HG03469 (cell line): Measurements from ENCODE around the gene CDK14.
"Not testable (repeated sequence)": the region's sequence is repeated elsewhere in the genome, so short reads cannot be mapped to it uniquely, and the experiment has no call there.

Experiments used
- ATAC-seq: cut with Tn5 transposase; IDR thresholded peaks from one replicate; pipeline ENCODE4 v1.9.1; 2021; ENCODE audit warnings: mild to moderate bottlenecking, moderate library complexity, moderate number of reproducible peaks; ENCODE audit not compliant: unreplicated experiment

The CDK14 gene

DNA sequence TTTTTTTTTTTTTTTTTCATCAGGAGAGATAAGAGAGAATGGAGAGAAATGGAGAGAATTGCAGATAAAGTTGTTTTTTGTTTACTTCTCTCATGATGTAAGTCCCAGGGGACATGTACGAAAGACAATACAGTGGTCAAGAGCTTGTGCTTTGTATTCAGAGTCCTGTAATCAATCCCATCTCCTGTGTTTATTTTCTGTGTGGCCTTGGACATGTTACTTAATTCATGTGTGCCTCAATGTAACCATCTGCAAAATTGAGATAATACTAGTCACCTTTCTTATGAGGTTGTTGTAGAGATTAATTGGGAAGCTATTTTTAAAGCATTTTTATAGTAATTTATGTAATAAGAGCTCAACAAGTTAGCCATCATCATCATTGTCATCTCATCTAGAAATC is 117.5 kb downstream of the CDK14 start:
- no peak for ATAC-seq

DNA sequence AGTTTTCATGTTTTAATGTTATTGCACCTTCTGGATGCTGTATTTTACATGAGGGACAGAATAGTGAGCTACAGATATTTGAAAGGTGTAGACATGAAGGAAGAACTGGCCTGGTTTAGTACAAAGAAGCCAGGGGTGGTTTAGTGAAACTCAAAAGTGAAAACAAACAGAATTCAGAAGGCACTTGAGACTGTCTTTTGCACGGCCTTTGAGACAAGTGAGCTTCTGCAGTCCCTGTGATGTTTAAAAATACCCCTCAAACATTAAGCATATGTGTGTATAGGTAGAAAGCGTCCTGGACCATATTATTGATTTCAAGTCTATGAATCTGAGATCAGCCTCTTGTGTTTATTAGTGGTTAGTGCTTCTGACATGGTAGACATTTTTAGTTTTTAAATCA is 118.9 kb downstream of the CDK14 start:
- peak; percentile 34 for ATAC-seq

DNA sequence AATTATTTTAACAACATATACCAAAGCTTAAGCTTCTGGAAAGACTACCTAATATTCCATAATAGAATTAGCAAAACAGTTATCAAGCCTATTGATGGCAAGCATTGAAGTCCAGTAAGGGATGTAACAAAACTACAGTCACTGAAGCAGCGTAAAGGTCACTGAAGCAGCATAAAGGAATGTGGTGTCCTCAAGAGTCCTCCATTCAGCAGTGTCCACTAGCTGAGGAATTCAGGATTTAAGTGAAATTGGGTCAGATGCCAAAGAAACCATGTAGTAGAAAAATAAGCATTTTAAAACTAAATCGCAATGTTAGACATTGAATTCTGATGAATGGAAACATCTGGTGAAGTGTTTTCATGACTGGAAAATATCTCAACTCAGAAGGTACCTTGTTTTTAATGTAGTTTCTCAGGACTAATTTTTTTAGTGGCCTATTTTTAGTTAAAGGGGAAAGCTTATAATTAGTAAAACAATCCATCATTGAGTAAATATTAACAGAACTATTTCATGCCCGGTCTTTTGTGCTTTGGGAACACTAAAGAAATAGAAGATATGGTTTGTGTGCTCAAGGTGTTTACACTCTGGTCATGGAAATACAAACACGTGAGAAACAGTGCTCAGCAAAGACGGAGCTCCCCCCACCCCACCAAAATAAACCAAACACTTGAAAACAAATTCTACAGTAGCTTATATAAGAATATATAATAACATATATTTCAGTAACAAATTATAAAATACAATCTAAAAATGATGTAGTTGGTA is 121.4 kb downstream of the CDK14 start:
- ATAC-seq = no peak

DNA sequence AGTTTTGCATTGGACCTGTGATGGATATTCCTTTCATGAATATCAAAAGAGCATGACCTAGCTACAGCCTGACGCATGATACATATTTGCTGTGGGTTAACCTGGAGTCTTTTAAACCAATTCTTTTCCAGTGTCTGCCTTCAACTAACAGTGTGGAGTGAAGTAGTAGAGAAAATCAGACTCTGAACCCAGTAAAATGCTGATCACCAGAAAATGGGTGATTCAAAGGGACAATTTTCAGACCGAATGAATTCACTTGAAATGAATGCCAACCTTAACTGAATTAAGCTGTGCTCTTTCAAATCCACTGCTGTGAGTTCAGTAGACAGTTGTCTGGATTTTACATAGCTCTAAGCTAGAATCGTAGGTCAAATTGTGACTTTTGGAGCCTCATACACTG is 123.0 kb downstream of the CDK14 start:
- ATAC-seq = no peak

DNA sequence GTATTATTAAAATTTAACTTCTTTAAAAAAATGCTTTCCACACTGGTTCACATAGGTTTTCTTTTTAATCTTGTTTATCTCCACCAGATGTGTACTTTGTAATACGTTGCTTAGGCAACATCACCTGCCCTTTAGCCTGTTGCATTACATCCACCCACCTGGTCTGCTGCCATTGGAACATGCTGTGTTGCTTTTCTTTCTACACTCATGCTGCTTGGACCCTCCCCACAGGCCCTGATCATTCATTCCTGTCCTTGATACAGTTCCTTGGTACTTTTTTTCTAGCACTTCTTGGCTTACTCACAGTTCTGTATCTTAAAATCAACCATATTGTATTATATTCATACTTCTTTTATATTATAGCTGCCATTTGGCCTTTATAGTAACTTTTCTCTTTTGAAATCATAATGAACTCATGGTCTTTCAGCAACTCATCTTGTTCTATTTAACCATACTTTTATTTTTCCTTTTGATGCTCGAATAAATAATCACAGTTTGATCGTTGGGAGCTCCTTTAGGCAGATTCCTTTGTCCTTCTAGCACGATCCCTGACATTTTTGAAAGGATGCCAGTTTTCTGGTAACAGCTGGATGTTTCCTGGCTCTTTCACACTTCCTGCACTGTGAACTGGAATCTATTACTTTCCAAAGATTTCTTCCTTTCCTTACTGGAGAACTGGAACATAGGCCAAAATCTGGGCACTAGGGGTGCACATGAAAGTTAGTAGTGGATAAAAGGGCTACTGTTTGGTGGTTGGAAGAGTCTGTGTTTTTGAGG is 125.1 kb downstream of the CDK14 start:
- no peak for ATAC-seq

DNA sequence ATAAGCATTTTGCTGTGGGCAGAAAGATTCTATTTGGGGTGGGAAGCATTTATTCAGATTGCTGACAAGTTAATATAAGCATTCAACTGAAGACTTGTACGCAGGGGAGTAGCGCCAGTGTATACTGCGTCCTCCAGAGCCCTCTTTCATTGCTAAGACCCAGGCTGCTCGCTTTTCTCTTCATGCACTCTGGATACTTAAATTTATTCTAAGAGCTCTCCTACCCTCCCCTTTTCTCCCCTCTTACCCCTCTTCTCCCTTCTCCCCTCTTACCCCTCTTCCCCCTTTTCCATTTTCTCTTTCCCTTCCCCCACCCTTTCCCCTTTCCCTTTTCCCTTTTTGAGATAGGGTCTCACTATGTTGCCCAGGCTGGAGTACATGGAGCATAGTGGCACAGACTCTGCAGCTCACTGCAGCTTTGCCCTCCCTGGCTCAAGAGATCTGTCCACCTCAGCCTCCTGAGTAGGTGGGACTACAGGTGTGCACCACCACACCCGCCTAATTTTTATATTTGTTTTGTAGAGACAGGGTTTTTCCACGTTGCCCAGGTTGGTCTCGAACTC is 125.8 kb downstream of the CDK14 start:
- no peak for ATAC-seq

DNA sequence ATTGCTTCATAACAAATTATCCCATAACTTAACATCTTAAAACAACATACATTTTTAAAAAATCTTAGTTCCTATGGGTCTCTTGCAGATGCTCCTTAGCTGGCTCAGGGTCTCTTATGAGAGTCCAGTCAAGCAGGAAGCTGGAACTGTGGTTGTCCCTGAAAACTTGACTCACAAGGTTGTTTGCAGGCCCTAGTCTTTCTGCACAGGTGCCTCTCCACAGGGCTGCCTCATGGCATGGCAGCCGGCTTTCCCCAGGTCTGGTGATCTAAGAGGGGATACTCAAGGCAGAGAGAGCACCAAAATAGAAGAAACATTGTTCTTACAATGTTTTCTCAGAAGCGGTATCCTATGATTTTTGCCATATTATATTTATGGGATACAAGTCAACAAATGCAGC is 127.1 kb downstream of the CDK14 start:
- no peak for ATAC-seq

DNA sequence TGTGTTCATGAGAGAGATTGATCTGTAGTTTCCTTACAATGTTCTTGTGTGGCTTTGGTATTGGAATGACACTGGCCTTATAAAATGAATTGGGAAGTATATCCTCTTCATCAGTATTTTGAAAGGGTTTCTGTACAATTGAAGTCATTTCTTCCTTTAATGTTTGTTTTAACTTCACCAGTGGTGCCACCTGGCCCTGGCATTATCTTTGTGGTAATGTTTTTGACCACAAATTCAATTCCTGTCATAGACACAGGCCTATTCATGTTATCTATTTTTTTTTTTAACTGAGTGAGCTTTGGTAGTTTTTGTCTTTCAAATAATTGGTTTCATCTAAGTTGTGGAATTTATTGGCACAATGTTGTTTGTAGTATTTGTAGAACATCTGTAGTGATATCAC is 127.7 kb downstream of the CDK14 start:
- no peak for ATAC-seq

DNA sequence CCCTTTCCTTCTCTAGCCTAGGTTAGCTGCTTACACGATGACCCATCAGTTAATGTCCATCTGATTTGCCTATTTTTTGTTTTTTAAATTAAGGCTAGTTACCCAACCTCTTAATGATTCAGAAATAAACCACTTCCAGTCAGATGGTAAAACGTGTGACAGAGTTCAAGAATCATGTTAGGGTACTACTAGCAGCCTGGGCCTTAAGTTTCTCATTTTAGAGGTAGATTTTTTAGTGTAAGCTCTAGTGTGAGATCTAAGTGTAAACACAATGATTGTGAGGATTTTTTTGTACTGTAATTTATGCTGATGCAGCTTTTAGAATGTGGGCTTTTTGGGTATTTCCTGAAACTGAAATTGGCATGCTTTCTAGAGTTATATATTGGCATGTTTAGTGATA is 130.0 kb downstream of the CDK14 start:
- no peak for ATAC-seq

DNA sequence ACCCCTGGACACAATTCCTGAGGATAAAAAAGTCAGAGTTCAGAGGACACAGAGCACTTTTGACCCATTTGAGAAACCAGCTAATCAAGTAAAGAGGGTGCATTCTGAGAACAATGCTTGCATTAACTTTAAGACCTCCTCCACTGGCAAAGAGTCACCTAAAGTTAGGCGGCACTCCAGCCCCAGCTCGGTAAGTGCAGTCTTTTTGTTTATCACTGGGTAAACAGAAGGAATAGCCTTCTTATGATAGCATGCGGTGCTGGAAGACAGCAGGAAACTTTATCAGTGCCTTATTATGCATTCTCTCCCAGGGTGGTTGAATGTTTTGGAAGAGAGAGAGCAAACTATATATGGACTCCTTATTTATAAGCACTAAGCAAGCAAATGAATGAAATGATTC is 130.5 kb downstream of the CDK14 start:
- no peak for ATAC-seq

DNA sequence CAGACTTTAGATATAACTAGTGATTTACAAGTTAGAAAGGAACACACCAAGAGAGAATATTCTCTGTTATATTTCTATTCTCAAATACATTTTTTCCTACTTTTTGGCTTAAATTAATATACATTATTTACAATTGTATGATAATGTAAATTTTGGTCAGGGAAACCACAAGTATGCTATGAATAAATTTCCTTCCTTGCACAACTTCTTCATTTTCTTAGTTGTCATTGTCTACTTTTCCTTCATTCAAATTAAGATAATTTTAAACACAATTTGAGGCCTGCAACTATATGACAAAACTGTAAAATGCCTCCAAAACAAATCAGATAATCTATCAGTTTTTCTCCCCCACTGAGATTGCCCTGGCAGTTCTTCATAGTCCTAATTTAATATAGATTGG is 131.3 kb downstream of the CDK14 start:
- ATAC-seq = no peak

DNA sequence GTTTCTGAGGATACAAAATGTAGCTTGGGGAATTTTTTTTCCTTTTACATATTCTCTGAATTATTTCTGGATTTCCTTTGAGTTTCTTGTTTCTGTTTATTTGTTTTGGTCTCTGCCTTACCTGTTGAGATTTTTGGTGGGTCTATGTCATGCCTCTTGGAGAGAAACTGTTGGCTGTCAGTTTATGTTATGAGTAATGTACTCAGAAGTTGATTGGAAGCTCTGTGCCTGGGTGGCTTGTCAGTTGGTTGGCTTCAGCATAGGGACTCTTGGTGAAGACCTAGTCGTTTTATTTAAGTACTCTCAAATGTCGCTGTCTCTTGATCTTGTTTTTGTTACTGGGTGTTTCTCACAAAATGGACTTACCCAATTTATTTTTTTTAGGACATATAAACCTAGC is 132.4 kb downstream of the CDK14 start:
- peak; percentile 76 for ATAC-seq

DNA sequence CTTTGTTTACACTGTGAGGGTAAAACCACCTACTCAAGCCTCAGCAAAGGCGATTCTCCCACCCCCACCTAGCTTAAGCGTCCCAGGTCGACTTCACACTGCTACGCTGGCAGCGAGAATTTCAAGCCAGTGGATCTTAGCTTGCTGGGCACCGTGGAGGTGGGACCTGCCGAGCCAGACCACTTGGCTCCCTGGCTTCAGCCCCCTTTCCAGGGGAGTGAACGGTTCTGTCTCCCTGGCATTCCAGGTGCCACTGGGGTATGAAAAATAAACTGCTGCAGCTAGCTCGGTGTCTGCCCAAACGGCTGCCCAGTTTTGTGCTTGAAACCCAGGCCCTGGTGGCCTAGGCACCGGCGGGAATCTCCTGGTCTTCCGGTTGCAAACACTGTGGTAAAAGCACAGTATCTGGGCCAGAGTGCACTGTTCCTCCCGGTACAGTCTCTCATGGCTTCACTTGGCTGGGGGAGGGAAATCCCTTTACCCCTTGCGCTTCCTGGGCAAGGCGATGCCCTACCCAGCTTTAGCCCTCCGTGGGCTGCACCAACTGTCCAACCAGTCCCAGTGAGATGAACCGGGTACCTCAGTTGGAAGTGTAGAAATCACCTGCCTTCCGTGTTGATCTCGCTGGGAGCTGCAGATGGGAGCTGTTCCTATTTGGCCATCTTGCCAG is 139.6 kb downstream of the CDK14 start:
- ATAC-seq = not testable (repeated sequence)

DNA sequence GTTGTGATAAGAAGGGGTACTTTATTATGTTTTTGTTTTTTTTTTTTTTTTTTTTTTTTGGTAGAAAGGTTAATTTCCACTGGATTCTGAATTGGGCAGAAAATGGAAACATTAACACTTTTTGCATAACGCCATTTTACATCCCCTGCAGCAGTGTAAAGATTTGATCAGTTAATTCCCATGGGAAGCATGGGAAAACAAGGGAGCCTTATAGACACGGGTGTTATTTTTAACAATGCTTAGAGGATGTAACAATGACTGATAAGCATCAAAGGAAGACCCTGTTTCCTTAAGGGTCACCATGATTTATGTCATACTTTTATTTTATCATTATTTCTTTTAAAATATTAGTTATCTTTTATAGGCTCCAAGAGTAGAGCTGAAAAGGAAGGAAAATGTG is 140.2 kb downstream of the CDK14 start:
- ATAC-seq = no peak

DNA sequence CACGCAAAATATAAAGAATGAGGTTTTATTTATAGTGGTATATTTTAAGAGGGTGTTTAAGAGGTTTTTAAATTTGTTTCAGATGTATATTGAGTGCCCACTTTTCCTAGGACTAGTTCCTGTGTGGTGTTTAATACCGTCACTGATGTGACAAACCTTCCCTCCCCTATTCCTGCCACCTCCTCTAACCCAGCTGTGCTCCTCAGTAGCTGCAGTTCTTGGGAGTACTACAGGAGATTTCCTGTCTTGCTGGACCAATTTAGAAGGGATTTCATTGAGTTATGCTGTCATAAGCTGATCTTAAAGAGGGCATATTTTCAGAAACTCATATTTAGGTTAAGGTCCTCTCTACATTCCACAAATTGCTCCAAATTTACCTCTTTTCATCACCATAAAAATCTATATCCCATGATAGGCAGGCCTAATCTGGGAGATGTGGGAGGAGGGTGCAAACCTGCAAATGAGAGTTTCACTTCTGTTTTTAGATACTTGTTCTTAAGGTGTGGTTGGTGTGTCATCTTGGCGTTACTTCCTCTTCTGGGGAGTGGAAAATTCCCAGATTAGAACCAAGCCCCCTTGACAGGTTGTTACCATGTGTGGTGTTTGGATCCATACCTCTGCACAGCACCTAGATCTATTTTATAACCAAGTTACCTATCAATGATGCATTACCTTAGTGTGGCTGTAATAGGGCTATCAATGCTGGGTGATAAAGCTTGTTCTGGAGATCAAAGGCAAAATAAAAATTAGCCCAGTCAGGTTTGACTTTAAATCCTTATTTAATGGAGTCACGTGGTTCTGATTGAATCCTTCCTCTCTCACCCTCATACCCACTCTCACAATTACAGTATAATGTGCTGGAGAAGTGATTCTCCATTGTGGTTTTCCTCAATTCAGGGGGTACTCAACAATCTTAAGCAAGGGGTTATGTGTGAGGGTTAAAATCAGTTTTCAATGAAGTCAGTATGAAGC is 141.1 kb downstream of the CDK14 start:
- ATAC-seq = peak; percentile 91

DNA sequence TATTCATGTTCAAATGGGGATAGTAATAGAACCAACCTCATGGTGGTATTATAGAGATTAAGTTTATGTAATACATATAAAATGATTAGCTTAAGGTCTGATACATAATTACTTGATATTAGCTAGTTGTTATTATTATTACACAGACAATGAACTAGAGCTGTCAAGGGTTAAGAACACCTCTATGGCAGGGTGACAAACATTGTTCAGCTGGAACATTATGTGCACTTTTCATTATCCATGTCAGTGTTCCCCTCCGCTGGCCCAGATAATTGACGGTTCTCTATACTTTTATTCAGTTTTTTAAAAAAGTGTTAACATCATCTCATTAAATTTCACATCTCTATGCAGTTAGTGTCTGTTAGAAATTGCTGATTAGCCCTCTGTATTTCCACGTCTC is 142.1 kb downstream of the CDK14 start:
- no peak for ATAC-seq

DNA sequence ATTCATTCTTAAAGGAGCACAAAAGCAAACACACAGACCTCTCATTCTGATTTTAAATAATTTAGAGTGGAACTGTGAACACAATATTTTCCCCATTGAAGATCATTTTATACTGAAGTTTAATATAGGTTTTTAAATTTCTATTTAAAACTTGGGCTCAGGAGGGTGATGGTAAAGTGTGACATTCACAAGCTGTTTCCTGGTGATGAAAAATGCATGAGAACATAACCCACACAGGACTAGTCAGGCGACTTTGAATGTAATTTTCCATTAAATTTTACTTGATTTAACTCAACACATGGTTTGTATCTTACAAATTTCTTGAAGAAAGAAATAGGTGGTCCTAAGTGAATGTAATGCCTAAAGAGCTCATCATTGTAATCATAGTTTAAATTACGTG is 143.6 kb downstream of the CDK14 start:
- no peak for ATAC-seq

DNA sequence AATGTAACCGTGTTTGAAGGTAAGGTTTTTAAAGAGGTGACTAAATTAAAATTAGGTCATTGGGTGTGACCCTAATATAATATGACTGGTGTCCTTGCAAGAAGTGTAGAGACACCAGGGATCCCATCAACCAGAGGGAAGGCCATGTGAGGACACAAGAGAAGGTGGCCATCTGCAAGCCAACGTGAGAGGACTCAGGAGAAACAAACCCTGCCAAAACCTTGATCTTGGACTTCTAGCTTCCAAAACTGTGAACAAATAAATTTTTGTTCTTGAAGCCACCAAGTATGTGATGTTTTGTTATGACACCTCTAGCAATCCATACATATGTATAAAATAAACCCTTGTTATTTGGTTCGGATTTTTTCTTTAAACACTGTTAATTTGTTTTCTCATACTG is 144.3 kb downstream of the CDK14 start:
- ATAC-seq = no peak

DNA sequence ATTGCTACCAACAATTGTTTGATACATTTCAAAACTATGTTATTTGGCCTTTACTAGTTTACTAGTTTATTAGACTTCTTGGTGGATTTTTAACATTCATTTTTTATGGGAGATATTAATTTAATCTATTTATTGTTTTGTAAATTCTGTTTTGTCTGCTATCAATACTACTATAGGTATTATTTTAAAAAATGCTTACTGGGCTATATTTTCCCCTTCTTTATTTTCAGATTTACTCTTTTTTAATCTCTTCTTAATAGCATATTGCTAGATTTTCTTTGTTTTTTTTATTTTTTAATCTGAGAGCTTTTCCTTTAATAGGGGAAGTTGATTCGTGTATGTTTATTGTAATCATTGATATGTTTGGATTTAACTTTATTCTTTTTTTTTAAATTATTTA is 147.5 kb downstream of the CDK14 start:
- ATAC-seq = no peak

DNA sequence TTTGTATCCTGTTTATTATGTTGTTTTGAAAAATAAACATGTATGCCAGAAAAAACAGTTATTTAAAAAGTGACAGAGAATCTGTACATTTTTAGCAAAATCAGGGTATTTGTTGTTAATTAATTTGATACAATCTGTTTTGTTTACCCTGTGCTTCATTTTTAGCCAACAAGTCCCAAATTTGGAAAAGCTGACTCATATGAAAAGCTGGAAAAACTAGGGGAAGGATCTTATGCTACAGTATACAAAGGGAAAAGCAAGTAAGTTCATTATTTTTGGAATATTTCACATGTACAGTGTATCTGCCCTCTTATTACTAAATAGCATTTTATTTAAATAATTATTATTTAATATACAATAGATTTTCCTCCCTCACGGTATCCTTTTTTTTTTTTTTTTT is 151.4 kb downstream of the CDK14 start:
- no peak for ATAC-seq
